ENCODE measurements around the gene DOK6. TPM values are rescaled to one million over a fixed set of nuclear protein-coding genes. Genes with fewer than 3 reads are reported as not detected.

The DOK6 gene
- total and polyA plus RNA-seq, 2 of the 13 experiments (the other 11 are each of a cell fraction or from before 2014, with no cell fraction given): 17.0 to 17.2 TPM

DNA sequence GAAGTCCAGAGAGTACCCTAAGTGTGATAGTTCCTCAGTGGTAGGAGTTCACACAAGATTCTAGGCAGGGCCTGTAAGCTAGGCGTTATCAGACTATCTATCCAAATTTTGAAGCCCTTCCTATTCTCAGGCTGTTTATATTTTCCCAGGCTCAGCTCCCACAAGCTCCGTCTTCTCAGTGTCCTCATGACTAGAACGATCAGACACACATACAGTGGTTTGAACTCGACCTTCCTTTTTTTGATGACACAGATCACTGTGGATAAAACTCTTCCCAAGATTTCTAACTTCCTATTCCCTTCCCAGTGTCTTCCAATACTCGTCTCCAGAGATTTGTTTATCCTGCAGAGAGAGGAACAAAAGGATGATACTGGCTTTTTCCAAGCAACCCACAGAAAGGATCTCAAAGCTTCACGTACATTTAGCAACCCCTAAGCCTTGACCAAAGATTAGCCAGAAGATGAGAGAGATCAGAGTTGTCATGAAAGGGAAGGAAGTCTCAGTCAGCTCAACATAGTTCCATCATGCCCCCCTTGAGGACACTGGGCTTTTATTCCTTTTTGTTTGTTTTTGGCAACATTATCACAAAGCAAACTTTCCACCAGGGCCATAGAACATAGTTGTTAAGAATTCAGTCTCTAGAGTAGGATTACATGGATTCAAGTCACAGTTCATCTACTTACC lies 42.3 kb upstream of the DOK6 start (continued):
- TF ChIP-seq, protein P1, sequence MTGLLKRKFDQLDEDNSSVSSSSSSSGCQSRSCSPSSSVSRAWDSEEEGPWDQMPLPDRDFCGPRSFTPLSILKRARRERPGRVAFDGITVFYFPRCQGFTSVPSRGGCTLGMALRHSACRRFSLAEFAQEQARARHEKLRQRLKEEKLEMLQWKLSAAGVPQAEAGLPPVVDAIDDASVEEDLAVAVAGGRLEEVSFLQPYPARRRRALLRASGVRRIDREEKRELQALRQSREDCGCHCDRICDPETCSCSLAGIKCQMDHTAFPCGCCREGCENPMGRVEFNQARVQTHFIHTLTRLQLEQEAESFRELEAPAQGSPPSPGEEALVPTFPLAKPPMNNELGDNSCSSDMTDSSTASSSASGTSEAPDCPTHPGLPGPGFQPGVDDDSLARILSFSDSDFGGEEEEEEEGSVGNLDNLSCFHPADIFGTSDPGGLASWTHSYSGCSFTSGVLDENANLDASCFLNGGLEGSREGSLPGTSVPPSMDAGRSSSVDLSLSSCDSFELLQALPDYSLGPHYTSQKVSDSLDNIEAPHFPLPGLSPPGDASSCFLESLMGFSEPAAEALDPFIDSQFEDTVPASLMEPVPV (CRISPR knock-in tag; IDR thresholded peaks at IDR 0.05): 0 out of 2 replicates have a peak, but pooled peaks have one; percentile 51
- no peak for TF ChIP-seq TCF12 (IDR thresholded peaks at IDR 0.05)
- TF ChIP-seq TCF12 (CRISPR knock-in tag; IDR thresholded peaks at IDR 0.05): peak; percentile 65; the same call in 1 of the 2 replicates
- TF ChIP-seq, protein P2, sequence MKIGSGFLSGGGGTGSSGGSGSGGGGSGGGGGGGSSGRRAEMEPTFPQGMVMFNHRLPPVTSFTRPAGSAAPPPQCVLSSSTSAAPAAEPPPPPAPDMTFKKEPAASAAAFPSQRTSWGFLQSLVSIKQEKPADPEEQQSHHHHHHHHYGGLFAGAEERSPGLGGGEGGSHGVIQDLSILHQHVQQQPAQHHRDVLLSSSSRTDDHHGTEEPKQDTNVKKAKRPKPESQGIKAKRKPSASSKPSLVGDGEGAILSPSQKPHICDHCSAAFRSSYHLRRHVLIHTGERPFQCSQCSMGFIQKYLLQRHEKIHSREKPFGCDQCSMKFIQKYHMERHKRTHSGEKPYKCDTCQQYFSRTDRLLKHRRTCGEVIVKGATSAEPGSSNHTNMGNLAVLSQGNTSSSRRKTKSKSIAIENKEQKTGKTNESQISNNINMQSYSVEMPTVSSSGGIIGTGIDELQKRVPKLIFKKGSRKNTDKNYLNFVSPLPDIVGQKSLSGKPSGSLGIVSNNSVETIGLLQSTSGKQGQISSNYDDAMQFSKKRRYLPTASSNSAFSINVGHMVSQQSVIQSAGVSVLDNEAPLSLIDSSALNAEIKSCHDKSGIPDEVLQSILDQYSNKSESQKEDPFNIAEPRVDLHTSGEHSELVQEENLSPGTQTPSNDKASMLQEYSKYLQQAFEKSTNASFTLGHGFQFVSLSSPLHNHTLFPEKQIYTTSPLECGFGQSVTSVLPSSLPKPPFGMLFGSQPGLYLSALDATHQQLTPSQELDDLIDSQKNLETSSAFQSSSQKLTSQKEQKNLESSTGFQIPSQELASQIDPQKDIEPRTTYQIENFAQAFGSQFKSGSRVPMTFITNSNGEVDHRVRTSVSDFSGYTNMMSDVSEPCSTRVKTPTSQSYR (CRISPR knock-in tag; IDR thresholded peaks at IDR 0.05; ENCODE audit: borderline replicate concordance): peak; percentile 70; the same call in 1 of the 2 replicates
- TF ChIP-seq, protein P3, sequence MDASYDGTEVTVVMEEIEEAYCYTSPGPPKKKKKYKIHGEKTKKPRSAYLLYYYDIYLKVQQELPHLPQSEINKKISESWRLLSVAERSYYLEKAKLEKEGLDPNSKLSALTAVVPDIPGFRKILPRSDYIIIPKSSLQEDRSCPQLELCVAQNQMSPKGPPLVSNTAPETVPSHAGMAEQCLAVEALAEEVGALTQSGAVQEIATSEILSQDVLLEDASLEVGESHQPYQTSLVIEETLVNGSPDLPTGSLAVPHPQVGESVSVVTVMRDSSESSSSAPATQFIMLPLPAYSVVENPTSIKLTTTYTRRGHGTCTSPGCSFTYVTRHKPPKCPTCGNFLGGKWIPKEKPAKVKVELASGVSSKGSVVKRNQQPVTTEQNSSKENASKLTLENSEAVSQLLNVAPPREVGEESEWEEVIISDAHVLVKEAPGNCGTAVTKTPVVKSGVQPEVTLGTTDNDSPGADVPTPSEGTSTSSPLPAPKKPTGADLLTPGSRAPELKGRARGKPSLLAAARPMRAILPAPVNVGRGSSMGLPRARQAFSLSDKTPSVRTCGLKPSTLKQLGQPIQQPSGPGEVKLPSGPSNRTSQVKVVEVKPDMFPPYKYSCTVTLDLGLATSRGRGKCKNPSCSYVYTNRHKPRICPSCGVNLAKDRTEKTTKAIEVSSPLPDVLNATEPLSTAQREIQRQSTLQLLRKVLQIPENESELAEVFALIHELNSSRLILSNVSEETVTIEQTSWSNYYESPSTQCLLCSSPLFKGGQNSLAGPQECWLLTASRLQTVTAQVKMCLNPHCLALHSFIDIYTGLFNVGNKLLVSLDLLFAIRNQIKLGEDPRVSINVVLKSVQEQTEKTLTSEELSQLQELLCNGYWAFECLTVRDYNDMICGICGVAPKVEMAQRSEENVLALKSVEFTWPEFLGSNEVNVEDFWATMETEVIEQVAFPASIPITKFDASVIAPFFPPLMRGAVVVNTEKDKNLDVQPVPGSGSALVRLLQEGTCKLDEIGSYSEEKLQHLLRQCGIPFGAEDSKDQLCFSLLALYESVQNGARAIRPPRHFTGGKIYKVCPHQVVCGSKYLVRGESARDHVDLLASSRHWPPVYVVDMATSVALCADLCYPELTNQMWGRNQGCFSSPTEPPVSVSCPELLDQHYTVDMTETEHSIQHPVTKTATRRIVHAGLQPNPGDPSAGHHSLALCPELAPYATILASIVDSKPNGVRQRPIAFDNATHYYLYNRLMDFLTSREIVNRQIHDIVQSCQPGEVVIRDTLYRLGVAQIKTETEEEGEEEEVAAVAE (CRISPR knock-in tag; IDR thresholded peaks at IDR 0.05; ENCODE audit: borderline replicate concordance): no peak; the same call in 1 of the 2 replicates
- peak; percentile 6; the same call in 1 of the 2 replicates for TF ChIP-seq SMC3 (IDR thresholded peaks at IDR 0.05; ENCODE audit: low read length)
- peak; percentile 98 for TF ChIP-seq ISL2 (CRISPR knock-in tag; IDR thresholded peaks at IDR 0.05)
- no peak for TF ChIP-seq SMAD1 (CRISPR knock-in tag; IDR thresholded peaks at IDR 0.05; ENCODE audit: borderline replicate concordance, low read depth)
- TF ChIP-seq, protein P4, sequence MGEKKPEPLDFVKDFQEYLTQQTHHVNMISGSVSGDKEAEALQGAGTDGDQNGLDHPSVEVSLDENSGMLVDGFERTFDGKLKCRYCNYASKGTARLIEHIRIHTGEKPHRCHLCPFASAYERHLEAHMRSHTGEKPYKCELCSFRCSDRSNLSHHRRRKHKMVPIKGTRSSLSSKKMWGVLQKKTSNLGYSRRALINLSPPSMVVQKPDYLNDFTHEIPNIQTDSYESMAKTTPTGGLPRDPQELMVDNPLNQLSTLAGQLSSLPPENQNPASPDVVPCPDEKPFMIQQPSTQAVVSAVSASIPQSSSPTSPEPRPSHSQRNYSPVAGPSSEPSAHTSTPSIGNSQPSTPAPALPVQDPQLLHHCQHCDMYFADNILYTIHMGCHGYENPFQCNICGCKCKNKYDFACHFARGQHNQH (CRISPR knock-in tag; IDR thresholded peaks at IDR 0.05): peak; percentile 82
- TF ChIP-seq TAF1 (CRISPR knock-in tag; IDR thresholded peaks at IDR 0.05): no peak
- no peak for TF ChIP-seq ZNF235 (CRISPR knock-in tag; IDR thresholded peaks at IDR 0.05; ENCODE audit: borderline replicate concordance)
- no peak for TF ChIP-seq REL (CRISPR knock-in tag; conservative IDR thresholded peaks at IDR 0.05)
- no peak for TF ChIP-seq PAX8 (CRISPR knock-in tag; IDR thresholded peaks at IDR 0.05; ENCODE audit: borderline replicate concordance)
- 0 out of 2 replicates have a peak, but pooled peaks have one; percentile 21 for TF ChIP-seq JUN (CRISPR knock-in tag; IDR thresholded peaks at IDR 0.05)
- TF ChIP-seq, protein P5, sequence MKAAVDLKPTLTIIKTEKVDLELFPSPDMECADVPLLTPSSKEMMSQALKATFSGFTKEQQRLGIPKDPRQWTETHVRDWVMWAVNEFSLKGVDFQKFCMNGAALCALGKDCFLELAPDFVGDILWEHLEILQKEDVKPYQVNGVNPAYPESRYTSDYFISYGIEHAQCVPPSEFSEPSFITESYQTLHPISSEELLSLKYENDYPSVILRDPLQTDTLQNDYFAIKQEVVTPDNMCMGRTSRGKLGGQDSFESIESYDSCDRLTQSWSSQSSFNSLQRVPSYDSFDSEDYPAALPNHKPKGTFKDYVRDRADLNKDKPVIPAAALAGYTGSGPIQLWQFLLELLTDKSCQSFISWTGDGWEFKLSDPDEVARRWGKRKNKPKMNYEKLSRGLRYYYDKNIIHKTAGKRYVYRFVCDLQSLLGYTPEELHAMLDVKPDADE (CRISPR knock-in tag; IDR thresholded peaks at IDR 0.05): no peak
- peak; percentile 49; the same call in 1 of the 2 replicates for TF ChIP-seq ZBTB7B (CRISPR knock-in tag; IDR thresholded peaks at IDR 0.05)
- TF ChIP-seq AKAP8 (CRISPR knock-in tag; IDR thresholded peaks at IDR 0.05): peak; percentile 74; the same call in 1 of the 2 replicates
- no peak for TF ChIP-seq ZNF557 (CRISPR knock-in tag; IDR thresholded peaks at IDR 0.05)
